C4-2B (cell line): Measurements from ENCODE around the gene HMX3.

ENCODE experiments used
- ZFX ChIP-seq: fragments of 450-650 bp; IDR thresholded peaks from 2 replicates; pipeline ENCODE4 v1.6.1; 2017
- TF ChIP-seq, protein P1 (sequence below): fragments of 450-650 bp; conservative IDR thresholded peaks from 2 replicates; pipeline ENCODE4 v1.5.1; 2017; ENCODE audit warnings: mild to moderate bottlenecking

DNA sequence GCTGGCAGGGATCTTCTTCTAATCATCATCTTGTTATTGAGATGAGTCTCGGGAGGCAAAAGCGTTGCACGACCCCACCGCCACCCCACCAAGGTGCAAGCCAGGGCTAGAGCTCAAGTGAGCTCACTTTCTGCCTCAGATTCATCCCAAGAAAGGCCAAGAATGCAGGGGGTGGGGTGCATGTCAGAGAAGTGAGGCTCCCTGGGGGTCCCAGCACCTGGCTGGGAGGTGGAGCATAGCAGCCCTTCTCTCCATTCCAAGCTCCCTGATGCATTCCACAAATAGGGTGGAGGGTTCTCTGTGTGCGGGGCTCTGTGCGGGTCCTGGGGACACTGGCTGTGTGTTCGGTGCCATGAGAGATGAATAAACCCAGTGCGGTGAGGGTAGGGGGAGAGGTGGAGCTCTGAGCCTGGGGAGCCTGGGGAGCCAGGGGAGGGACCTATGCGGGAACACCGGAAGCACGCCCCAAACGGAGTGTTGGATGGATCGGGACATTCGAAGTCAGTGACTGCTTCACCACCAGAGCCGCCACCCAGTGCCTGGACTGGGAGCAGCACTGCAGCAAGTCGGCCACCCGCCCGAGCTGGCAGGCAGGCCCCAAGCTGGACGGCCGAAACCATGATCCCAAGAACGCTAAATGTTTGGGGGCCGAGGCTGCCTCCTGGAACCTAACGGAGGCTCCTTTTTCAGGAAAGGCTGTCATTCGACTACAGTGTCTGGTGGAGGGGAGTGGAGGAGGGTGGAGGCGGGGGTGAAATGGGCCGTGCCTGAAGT lies 17.9 kb upstream of the HMX3 start:
- TF ChIP-seq, protein P1, sequence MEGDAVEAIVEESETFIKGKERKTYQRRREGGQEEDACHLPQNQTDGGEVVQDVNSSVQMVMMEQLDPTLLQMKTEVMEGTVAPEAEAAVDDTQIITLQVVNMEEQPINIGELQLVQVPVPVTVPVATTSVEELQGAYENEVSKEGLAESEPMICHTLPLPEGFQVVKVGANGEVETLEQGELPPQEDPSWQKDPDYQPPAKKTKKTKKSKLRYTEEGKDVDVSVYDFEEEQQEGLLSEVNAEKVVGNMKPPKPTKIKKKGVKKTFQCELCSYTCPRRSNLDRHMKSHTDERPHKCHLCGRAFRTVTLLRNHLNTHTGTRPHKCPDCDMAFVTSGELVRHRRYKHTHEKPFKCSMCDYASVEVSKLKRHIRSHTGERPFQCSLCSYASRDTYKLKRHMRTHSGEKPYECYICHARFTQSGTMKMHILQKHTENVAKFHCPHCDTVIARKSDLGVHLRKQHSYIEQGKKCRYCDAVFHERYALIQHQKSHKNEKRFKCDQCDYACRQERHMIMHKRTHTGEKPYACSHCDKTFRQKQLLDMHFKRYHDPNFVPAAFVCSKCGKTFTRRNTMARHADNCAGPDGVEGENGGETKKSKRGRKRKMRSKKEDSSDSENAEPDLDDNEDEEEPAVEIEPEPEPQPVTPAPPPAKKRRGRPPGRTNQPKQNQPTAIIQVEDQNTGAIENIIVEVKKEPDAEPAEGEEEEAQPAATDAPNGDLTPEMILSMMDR, result no peak
- TF ChIP-seq ZFX, result no peak
